ENCODE data around the gene PCBP3.

Gene PCBP3

GRCh38 chr21:45828580-45829570 lies 185.3 kb downstream of the PCBP3 start:
- H3K4me3 ChIP-seq (ENCODE audit: low read depth, low read length), result no peak overlapping the region
- H3K27ac ChIP-seq, result no peak overlapping the region
- H3K36me3 ChIP-seq, result no peaks in the 10 kb centered on the region
- no peak for TF ChIP-seq CTCF (IDR thresholded peaks at IDR 0.05; ENCODE audit: low read depth, low read length)
- DNase-seq, result no peak
- H3K27me3 ChIP-seq (ENCODE audit: insufficient read depth, low read depth, severe bottlenecking), result no peaks in the 10 kb centered on the region
- no peaks in the 10 kb centered on the region for H3K9me3 ChIP-seq (ENCODE audit: severe bottlenecking)

- H3K27ac ChIP-seq, result peak overlapping the region; percentile 73
- no peak for TF ChIP-seq CTCF (IDR thresholded peaks at IDR 0.05; ENCODE audit: low read depth, low read length)
- no peak for DNase-seq
- H3K27me3 ChIP-seq (ENCODE audit: insufficient read depth, low read depth, severe bottlenecking), result no peaks in the 10 kb centered on the region
- H3K9me3 ChIP-seq (ENCODE audit: severe bottlenecking), result no peaks in the 10 kb centered on the region
- H3K4me3 ChIP-seq (ENCODE audit: low read depth, low read length), result no peak overlapping the region
- H3K36me3 ChIP-seq, result no peaks in the 10 kb centered on the region
Measured at GRCh38 chr21:45829668-45830067, 186.1 kb downstream of the PCBP3 start.

- peak; percentile 97 for DNase-seq
- TF ChIP-seq CTCF (IDR thresholded peaks at IDR 0.05; ENCODE audit: low read depth, low read length), result no peak
- no peaks in the 10 kb centered on the region for H3K36me3 ChIP-seq
- H3K27ac ChIP-seq, result peak overlapping the region; percentile 73
- H3K9me3 ChIP-seq (ENCODE audit: severe bottlenecking), result no peaks in the 10 kb centered on the region
- no peak overlapping the region for H3K4me3 ChIP-seq (ENCODE audit: low read depth, low read length)
- H3K27me3 ChIP-seq (ENCODE audit: insufficient read depth, low read depth, severe bottlenecking), result no peaks in the 10 kb centered on the region
Measured at GRCh38 chr21:45830221-45830640, 186.7 kb downstream of the PCBP3 start.

GRCh38 chr21:45830720-45831366 lies 187.3 kb downstream of the PCBP3 start:
- DNase-seq, result no peak
- no peaks in the 10 kb centered on the region for H3K36me3 ChIP-seq

More at GRCh38 chr21:45830720-45831366, 187.3 kb downstream of the PCBP3 start:
- Histone ChIP-seq H3K27ac (peak overlapping the region; percentile 40), H3K27me3 (ENCODE audit: insufficient read depth, low read depth, severe bottlenecking) (no peaks in the 10 kb centered on the region), H3K4me3 (ENCODE audit: low read depth, low read length) (no peak overlapping the region), H3K9me3 (ENCODE audit: severe bottlenecking) (no peaks in the 10 kb centered on the region)
- TF ChIP-seq CTCF (IDR thresholded peaks at IDR 0.05; ENCODE audit: low read depth, low read length), result no peak

Measured in WERI-Rb-1 (cell line).